ENCODE data around the gene PSMD1. TPM values are rescaled to one million over a fixed set of nuclear protein-coding genes. Genes with fewer than 3 reads are reported as not detected.

PSMD1 gene
- total and polyA plus RNA-seq, 2 of the 8 experiments (the other 6 are each of a cell fraction or from before 2014, with no cell fraction given) = 179 to 272 TPM

DNA sequence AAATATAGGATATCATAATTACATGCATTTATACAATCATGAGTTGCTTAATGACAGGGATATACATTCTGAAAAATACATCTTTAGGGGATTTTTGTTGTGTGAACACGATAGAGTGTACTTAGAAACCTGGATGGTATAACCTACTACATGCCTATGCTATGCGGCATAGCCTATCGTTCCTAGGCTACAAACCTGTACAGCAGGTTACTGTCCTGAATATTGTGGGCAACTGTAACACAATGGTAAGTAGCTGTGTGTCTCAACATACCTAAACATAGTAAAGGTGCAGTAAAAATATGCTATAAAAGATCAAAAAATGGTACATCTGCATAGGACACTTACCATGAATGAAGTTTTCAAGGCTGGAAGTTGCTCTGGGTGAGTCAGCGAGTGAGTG is 12.9 kb upstream of the PSMD1 start (continued):
- no peak for TF ChIP-seq NRF1 (IDR thresholded peaks at IDR 0.05; ENCODE audit: low read depth, low read length)
- no peak for TF ChIP-seq GTF2F1 (IDR thresholded peaks at IDR 0.05; ENCODE audit: borderline replicate concordance, low read depth, low read length)
- TF ChIP-seq ATF2 (IDR thresholded peaks at IDR 0.05; ENCODE audit: low read length) = no peak
